K562 (cell line): Measurements from ENCODE around the gene SPTLC1. TPM values are rescaled to one million over a fixed set of nuclear protein-coding genes. Genes with fewer than 3 reads are reported as not detected.

Experiments
- ARID1B ChIP-seq: fragments of 450-650 bp; IDR thresholded peaks from 2 replicates; pipeline ENCODE4 v1.6.1; 2016; ENCODE audit warnings: antibody characterized with exemption, mild to moderate bottlenecking, inconsistent platforms
- CUX1 ChIP-seq: fragments of 200-800 bp; sonication (Bioruptor generic); IDR thresholded peaks from 2 replicates; pipeline ENCODE4 v1.6.1; 2016; ENCODE audit warnings: missing genetic modification characterization, missing compliant biosample characterization
- ELF2 ChIP-seq: fragments of 250-450 bp; sonication (Bioruptor Pico); IDR thresholded peaks from 2 replicates; pipeline ENCODE4 v1.5.0; 2021; ENCODE audit warnings: mild to moderate bottlenecking
- L3MBTL2 ChIP-seq: fragments of 450-650 bp; IDR thresholded peaks from 2 replicates; pipeline ENCODE4 v1.6.1; 2016; ENCODE audit warnings: mild to moderate bottlenecking, moderate library complexity
- MYBL2 ChIP-seq, 2 experiments: fragments of 450-650 bp in 1 of 2; sonication (generic) in 1 of 2; formaldehyde crosslinking in 1 of 2; IDR thresholded peaks; 2 replicates each; pipeline versions ENCODE4 v1.6.1 to v1.8.1; 2017 to 2022; ENCODE audit warnings: borderline replicate concordance in 1 of 2, inconsistent platforms in 1 of 2, low read depth in 1 of 2, mild to moderate bottlenecking in 1 of 2, missing genetic modification reagents in 1 of 2, moderate library complexity in 1 of 2
- SMARCA5 ChIP-seq: fragments of 450-650 bp; IDR thresholded peaks from 2 replicates; pipeline ENCODE4 v1.6.1; 2016
- ZNF274 ChIP-seq: IDR thresholded peaks from 2 replicates; pipeline ENCODE4 v1.6.1; 2011; ENCODE audit warnings: low read depth, mild to moderate bottlenecking, low read length, moderate library complexity, borderline replicate concordance
- ZNF318 ChIP-seq, 2 experiments: fragments of 450-650 bp; IDR thresholded peaks; 2 replicates each; pipeline ENCODE4 v1.6.1; 2016; ENCODE audit warnings: mild to moderate bottlenecking in 2 of 2, borderline replicate concordance in 1 of 2, low read depth in 1 of 2, moderate library complexity in 1 of 2
- ZNF445 ChIP-seq: fragments of 250-450 bp; sonication (Bioruptor Pico); IDR thresholded peaks from 2 replicates; pipeline ENCODE4 v1.4.0; 2020; ENCODE audit warnings: low read depth, mild to moderate bottlenecking, moderate library complexity
- polyA plus RNA-seq, 8 experiments: library from polyadenylated mRNA; depleted of rRNA in 4 of 8; stranded (reverse) in 5 of 8; unstranded in 3 of 8; fragments of >200 nt; fragmentation: Nextera tagmentation in 2 of 8; fragmentation: Illumina TruSeq in 1 of 8; extraction: Ambion mirVana in 2 of 8; extraction: Trizol in 1 of 8; gene quantifications; 2 replicates each; pipeline versions ENCODE4 v1.2.1 to v1.2.3, GENCODE V29; 2011 to 2014; ENCODE audit warnings: inconsistent platforms in 1 of 8, missing spikeins in 1 of 8
- total RNA-seq, 7 experiments: library from RNA; depleted of rRNA in 6 of 7; stranded (reverse); fragments of >200 nt in 6 of 7; fragmentation: Illumina TruSeq in 2 of 7; extraction: Trizol in 2 of 7; gene quantifications; 2 replicates each; pipeline versions ENCODE4 v1.2.1 to v1.2.3, GENCODE V29; 2011 to 2021; ENCODE audit warnings: low replicate concordance in 1 of 7
- TF ChIP-seq, protein P1 (sequence below): sonication (generic); formaldehyde crosslinking; IDR thresholded peaks from 2 replicates; pipeline ENCODE4 v1.4.0; 2020; ENCODE audit warnings: mild to moderate bottlenecking, missing genetic modification reagents

SPTLC1 gene
- total and polyA plus RNA-seq, 9 of the 15 experiments (the other 6 are each of a cell fraction or from before 2014, with no cell fraction given), result 58.8 to 125 (median 84.5) TPM

- TF ChIP-seq ZNF318 (IDR thresholded peaks at IDR 0.05; ENCODE audit: borderline replicate concordance in 1 of 2, low read depth in 1 of 2), result peak in 1 of 2 experiments; percentile 71; a peak in 2 of 4 replicates
- TF ChIP-seq CUX1 (CRISPR knock-in tag), result peak; percentile 41; the same call in 1 of the 2 replicates
- TF ChIP-seq ARID1B, result peak; percentile 82
- TF ChIP-seq ZNF274, result no peak
- TF ChIP-seq, protein P1, sequence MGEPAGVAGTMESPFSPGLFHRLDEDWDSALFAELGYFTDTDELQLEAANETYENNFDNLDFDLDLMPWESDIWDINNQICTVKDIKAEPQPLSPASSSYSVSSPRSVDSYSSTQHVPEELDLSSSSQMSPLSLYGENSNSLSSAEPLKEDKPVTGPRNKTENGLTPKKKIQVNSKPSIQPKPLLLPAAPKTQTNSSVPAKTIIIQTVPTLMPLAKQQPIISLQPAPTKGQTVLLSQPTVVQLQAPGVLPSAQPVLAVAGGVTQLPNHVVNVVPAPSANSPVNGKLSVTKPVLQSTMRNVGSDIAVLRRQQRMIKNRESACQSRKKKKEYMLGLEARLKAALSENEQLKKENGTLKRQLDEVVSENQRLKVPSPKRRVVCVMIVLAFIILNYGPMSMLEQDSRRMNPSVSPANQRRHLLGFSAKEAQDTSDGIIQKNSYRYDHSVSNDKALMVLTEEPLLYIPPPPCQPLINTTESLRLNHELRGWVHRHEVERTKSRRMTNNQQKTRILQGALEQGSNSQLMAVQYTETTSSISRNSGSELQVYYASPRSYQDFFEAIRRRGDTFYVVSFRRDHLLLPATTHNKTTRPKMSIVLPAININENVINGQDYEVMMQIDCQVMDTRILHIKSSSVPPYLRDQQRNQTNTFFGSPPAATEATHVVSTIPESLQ, result no peak
- peak; percentile 37; the same call in 1 of the 2 replicates for TF ChIP-seq MYBL2 (IDR thresholded peaks at IDR 0.05; ENCODE audit: low read depth)
- TF ChIP-seq MYBL2 (CRISPR knock-in tag; IDR thresholded peaks at IDR 0.05; ENCODE audit: borderline replicate concordance), result no peak
- no peak for TF ChIP-seq ELF2 (CRISPR knock-in tag)
- peak; percentile 72; the same call in 1 of the 2 replicates for TF ChIP-seq L3MBTL2
- TF ChIP-seq ZNF445, result no peak
- peak; percentile 63; the same call in 1 of the 2 replicates for TF ChIP-seq SMARCA5
Observed at GRCh38 chr9:92147030-92147851, 32.0 kb upstream of the SPTLC1 start (continued).
